ENCODE data around the gene MGP.

MGP gene

GRCh38 chr12:14836336-14837210 is 49.1 kb downstream of the MGP start:
- Histone ChIP-seq H3K4me2 (no peak overlapping the region), H3K36me3 (ENCODE audit: insufficient read depth) (no peaks in the 10 kb centered on the region), H3K79me2 (ENCODE audit: insufficient read depth, low read depth) (no peaks in the 10 kb centered on the region), H4K20me1 (ENCODE audit: insufficient read depth) (no peaks in the 10 kb centered on the region), H3K27ac (no peak overlapping the region), H3K9ac (no peak overlapping the region), H3K27me3 (ENCODE audit: insufficient read depth, low read depth) (no peaks in the 10 kb centered on the region), H3K4me3 (IDR thresholded peaks at IDR 0.05; ENCODE audit: insufficient read depth, low read depth, low read length) (no peak overlapping the region), H2AFZ (ENCODE audit: low read depth) (no peak overlapping the region), H3K4me1 (ENCODE audit: low read depth, poor library complexity, severe bottlenecking) (no peaks in the 10 kb centered on the region)
- TF ChIP-seq CTCF (conservative IDR thresholded peaks at IDR 0.05; ENCODE audit: low read depth, low read length), result no peak

GRCh38 chr12:14834509-14834908 is 51.1 kb downstream of the MGP start:
- no peak overlapping the region for H3K9ac ChIP-seq
- H3K4me1 ChIP-seq (ENCODE audit: low read depth, poor library complexity, severe bottlenecking), result no peaks in the 10 kb centered on the region
- H3K4me3 ChIP-seq (IDR thresholded peaks at IDR 0.05; ENCODE audit: insufficient read depth, low read depth, low read length), result no peak overlapping the region
- TF ChIP-seq CTCF (conservative IDR thresholded peaks at IDR 0.05; ENCODE audit: low read depth, low read length), result no peak
- no peak overlapping the region for H2AFZ ChIP-seq (ENCODE audit: low read depth)
- H3K4me2 ChIP-seq, result no peak overlapping the region
- no peaks in the 10 kb centered on the region for H3K79me2 ChIP-seq (ENCODE audit: insufficient read depth, low read depth)
- no peak overlapping the region for H3K27ac ChIP-seq
- no peaks in the 10 kb centered on the region for H4K20me1 ChIP-seq (ENCODE audit: insufficient read depth)
- H3K27me3 ChIP-seq (ENCODE audit: insufficient read depth, low read depth), result no peaks in the 10 kb centered on the region
- no peaks in the 10 kb centered on the region for H3K36me3 ChIP-seq (ENCODE audit: insufficient read depth)

GRCh38 chr12:14833952-14834351 is 51.7 kb downstream of the MGP start:
- no peak overlapping the region for H3K4me3 ChIP-seq (IDR thresholded peaks at IDR 0.05; ENCODE audit: insufficient read depth, low read depth, low read length)
- TF ChIP-seq CTCF (conservative IDR thresholded peaks at IDR 0.05; ENCODE audit: low read depth, low read length), result no peak
- no peak overlapping the region for H3K4me2 ChIP-seq

GRCh38 chr12:14833336-14833735 is 52.3 kb downstream of the MGP start:
- H3K36me3 ChIP-seq (ENCODE audit: insufficient read depth), result no peaks in the 10 kb centered on the region
- H3K9ac ChIP-seq, result no peak overlapping the region
- no peak overlapping the region for H3K27ac ChIP-seq
- TF ChIP-seq CTCF (conservative IDR thresholded peaks at IDR 0.05; ENCODE audit: low read depth, low read length), result no peak
- no peak overlapping the region for H3K4me3 ChIP-seq (IDR thresholded peaks at IDR 0.05; ENCODE audit: insufficient read depth, low read depth, low read length)
- H3K4me2 ChIP-seq, result no peak overlapping the region
- H3K4me1 ChIP-seq (ENCODE audit: low read depth, poor library complexity, severe bottlenecking), result no peaks in the 10 kb centered on the region
- H2AFZ ChIP-seq (ENCODE audit: low read depth), result no peak overlapping the region
- no peaks in the 10 kb centered on the region for H4K20me1 ChIP-seq (ENCODE audit: insufficient read depth)
- no peaks in the 10 kb centered on the region for H3K27me3 ChIP-seq (ENCODE audit: insufficient read depth, low read depth)
- no peaks in the 10 kb centered on the region for H3K79me2 ChIP-seq (ENCODE audit: insufficient read depth, low read depth)

More at GRCh38 chr12:14833952-14834351, 51.7 kb downstream of the MGP start:
- H3K9ac ChIP-seq, result no peak overlapping the region
- no peaks in the 10 kb centered on the region for H3K4me1 ChIP-seq (ENCODE audit: low read depth, poor library complexity, severe bottlenecking)
- no peak overlapping the region for H2AFZ ChIP-seq (ENCODE audit: low read depth)
- no peak overlapping the region for H3K27ac ChIP-seq
- no peaks in the 10 kb centered on the region for H4K20me1 ChIP-seq (ENCODE audit: insufficient read depth)
- no peaks in the 10 kb centered on the region for H3K79me2 ChIP-seq (ENCODE audit: insufficient read depth, low read depth)
- no peaks in the 10 kb centered on the region for H3K36me3 ChIP-seq (ENCODE audit: insufficient read depth)
- H3K27me3 ChIP-seq (ENCODE audit: insufficient read depth, low read depth), result no peaks in the 10 kb centered on the region
